Measurements from ENCODE around the gene OR52E5.

DNA sequence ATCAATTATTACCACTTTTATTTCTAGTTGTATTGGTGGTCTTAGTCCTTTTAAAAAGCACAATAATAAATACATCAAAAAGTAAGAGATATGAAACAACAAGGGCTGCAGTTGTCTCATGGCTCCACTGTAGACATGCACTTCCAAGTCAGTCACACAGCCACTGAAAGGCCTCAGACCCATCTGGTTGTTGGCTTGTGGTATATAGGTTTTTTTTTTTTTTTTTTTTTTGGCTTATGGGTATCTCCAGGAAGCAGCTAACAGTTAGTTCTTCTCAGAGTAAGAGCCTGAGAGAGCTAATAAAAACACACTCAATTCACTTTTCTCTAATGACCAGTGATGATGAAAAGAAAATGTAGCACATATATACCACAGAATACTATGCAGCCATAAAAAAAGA, 45.3 kb upstream of the OR52E5 start:
- TF ChIP-seq, protein P1, sequence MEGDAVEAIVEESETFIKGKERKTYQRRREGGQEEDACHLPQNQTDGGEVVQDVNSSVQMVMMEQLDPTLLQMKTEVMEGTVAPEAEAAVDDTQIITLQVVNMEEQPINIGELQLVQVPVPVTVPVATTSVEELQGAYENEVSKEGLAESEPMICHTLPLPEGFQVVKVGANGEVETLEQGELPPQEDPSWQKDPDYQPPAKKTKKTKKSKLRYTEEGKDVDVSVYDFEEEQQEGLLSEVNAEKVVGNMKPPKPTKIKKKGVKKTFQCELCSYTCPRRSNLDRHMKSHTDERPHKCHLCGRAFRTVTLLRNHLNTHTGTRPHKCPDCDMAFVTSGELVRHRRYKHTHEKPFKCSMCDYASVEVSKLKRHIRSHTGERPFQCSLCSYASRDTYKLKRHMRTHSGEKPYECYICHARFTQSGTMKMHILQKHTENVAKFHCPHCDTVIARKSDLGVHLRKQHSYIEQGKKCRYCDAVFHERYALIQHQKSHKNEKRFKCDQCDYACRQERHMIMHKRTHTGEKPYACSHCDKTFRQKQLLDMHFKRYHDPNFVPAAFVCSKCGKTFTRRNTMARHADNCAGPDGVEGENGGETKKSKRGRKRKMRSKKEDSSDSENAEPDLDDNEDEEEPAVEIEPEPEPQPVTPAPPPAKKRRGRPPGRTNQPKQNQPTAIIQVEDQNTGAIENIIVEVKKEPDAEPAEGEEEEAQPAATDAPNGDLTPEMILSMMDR (IDR thresholded peaks at IDR 0.05; ENCODE audit: insufficient read depth, low read depth, low read length) = no peak
- no peak for TF ChIP-seq EZH2 (IDR thresholded peaks at IDR 0.05; ENCODE audit: insufficient read depth, low read length)

Measured in astrocyte (in vitro differentiated cells and primary cell).